LNCaP clone FGC (cell line): Measurements from ENCODE around the gene KLC1.

Source experiments
- DNase-seq: peaks from one replicate; pipeline ENCODE4 v3.0.0-alpha.2; 2011; ENCODE audit warnings: low read depth
- H3K4me3 ChIP-seq: 2 replicates; pipeline ENCODE4 v1.5.1; 2011; ENCODE audit warnings: mild to moderate bottlenecking, low read depth, low read length, control low read depth
- CTCF ChIP-seq: IDR thresholded peaks from 2 replicates; pipeline ENCODE4 v1.5.1; 2012; ENCODE audit warnings: mild to moderate bottlenecking; ENCODE audit not compliant: control insufficient read depth, insufficient read depth; ENCODE audit errors: extremely low read depth

KLC1 gene

GRCh38 chr14:103715052-103716000 lies 86.3 kb downstream of the KLC1 start, which contains the start of the genes XRCC3 and ZFYVE21:
XRCC3 (minus strand) TSS chr14:103715451; CDS start chr14:103711087, 4,364 bp downstream.
ZFYVE21 (plus strand) TSS chr14:103715810; CDS start chr14:103715842, 32 bp downstream.
- TF ChIP-seq CTCF, result no peak
- peak within 1 kb of the TSS; percentile 64 for H3K4me3 ChIP-seq
- peak; percentile 98 for DNase-seq

GRCh38 chr14:103716091-103716801 lies 87.2 kb downstream of the KLC1 start:
- no peak for TF ChIP-seq CTCF
- no peak for DNase-seq
- H3K4me3 ChIP-seq, result peak overlapping the region; percentile 64

GRCh38 chr14:103716899-103717411 lies 87.9 kb downstream of the KLC1 start:
- peak overlapping the region; percentile 64 for H3K4me3 ChIP-seq
- no peak for TF ChIP-seq CTCF
- no peak for DNase-seq

GRCh38 chr14:103718572-103718971 lies 89.6 kb downstream of the KLC1 start:
- DNase-seq, result no peak
- TF ChIP-seq CTCF, result no peak
- H3K4me3 ChIP-seq, result no peak overlapping the region

- no peak overlapping the region for H3K4me3 ChIP-seq
- DNase-seq, result no peak
- TF ChIP-seq CTCF, result no peak
Measured at GRCh38 chr14:103719751-103720150, 90.7 kb downstream of the KLC1 start.

- DNase-seq, result no peak
- H3K4me3 ChIP-seq, result no peak overlapping the region
- no peak for TF ChIP-seq CTCF
Measured at GRCh38 chr14:103721334-103722120, 92.5 kb downstream of the KLC1 start.
